Stimulated activated CD4-positive, alpha-beta T cell treated with anti-CD3 and anti-CD28 coated beads, Interleukin-12 subunit alpha, Interleukin-12 subunit beta, amount 100 ng/mL, for 4 hours (primary cell): Measurements from ENCODE around the gene DPP6.

Experiments used
- DNase-seq: peaks from one replicate; pipeline ENCODE4 v3.0.0-alpha.2; 2020

The DPP6 gene

GRCh38 chr7:154475864-154476263 is 423.7 kb downstream of the DPP6 start:
- no peak for DNase-seq

DNA sequence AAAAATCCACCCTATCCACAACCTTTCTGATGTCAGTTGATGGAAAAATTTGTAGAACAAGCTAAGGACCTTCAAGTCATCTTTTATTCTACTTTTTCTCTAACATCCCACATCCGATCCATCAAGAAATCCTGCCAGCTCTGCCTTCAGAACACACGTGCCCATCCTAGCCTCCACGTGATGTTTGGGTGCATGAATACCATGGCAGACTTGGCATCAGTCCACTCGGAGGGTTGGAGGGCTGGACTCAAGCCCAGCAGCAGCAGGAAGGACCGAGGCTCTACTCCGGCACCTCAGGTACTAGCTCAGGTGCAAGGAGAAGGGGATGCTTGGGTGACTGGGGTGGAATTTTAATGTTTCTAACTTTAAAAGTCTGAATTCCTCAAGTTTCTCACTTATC is 428.6 kb downstream of the DPP6 start:
- DNase-seq: no peak

DNA sequence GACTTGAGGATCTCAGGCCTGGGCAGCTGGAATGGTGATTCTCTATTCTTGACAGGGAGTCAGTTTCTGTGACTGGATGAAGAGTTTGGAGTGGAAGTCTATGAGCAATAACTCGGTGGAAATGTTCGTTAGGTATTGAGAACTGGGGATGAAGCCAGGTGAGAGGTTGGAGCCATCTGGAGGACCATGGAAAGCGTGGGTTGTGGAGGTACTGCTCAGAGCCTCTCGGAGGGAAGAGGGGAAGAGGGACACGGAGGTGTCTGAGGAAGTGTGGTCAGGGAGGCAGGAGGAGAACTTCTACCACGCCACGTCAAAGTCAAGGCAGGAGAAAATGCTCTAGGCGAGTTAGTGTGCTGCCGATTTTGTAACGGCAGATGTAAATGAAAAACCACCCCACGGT is 430.7 kb downstream of the DPP6 start:
- no peak for DNase-seq

DNA sequence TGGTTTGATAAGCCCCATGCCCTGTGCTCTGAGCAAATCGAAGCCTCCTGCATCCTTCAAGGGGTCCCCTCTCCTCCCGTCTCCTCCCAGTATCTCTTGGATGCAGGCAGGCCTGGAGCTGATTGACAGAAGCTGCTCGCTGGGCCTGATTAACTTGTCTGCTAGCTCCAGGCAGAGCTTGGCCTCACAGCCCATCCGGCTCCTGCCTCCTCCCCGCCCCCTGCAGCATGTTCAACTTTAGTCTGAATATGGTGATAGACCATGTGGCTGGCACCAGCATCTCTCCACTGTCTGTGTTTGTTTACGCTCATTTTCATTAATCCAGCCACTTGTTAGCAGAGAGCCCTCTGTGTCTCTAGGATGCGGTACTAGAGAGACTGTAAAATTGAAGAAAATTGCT is 432.2 kb downstream of the DPP6 start:
- DNase-seq: no peak

- no peak for DNase-seq
Measured at GRCh38 chr7:154484943-154485342, 432.7 kb downstream of the DPP6 start.

- DNase-seq: no peak
Measured at GRCh38 chr7:154489897-154490296, 437.7 kb downstream of the DPP6 start.

DNA sequence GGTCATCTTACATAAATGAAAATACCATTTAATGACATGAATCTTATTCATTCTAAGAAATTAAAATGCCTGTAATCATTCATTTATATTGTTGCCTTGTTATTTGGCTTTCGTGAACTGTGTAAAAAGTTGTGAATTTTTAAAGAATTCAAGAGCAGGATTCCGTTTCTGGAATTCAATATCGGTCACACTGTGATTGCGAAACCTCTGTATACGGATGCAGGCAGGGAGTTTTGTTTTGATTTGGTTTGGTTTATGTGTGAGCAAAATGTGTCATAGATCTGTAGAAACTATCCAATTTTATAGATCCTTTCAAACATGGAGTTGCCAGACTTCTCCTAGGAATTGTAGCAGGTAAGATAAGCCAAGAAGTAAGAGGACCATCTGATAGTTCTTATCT is 441.4 kb downstream of the DPP6 start:
- DNase-seq: no peak

DNA sequence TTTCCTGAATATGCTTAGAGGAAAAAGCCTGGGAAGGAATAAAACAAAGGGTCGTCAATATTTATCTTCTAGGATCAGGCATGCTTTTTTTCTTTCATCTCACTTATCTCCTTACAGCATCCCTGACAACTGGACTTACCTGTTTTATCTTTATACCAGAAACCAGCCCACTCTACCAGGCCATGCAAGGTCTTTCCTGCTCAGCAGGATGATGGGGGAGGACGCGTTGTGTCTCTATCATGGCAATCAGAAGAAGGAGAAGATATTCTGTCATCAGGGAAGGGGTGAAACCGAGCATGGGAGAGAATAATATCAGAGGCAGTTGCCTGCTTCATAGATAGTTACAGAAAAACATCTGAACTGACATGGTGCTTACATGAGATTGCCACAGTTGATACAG is 445.6 kb downstream of the DPP6 start:
- DNase-seq: no peak

DNA sequence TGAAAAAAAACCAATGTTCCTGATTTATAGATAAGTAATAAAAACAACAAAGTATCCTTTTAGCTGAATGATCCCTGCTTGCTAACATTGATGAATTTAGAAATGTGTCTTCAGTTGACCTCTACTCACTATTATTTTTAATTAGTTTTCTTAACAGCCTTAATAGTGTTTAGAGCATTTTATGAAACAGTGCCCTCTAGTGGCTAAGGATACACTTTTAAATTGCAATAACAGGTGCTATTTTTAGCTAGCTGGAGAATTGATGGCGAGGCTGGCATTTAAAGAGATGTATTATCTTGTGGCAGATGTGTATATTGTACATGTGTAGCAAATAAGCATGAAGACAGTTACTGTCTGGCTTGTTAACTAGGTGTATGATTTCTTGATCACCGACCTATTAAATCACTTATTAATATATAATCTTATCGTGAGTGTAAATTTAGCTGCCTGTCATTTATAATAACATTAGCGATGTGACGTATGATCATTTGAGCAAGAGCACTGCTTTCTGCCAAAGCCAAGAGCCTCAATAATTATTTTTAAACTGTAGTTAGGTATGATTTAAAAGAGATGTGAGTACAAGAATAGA is 451.9 kb downstream of the DPP6 start:
- DNase-seq: no peak

- DNase-seq: no peak
Measured at GRCh38 chr7:154504918-154505317, 452.7 kb downstream of the DPP6 start.

DNA sequence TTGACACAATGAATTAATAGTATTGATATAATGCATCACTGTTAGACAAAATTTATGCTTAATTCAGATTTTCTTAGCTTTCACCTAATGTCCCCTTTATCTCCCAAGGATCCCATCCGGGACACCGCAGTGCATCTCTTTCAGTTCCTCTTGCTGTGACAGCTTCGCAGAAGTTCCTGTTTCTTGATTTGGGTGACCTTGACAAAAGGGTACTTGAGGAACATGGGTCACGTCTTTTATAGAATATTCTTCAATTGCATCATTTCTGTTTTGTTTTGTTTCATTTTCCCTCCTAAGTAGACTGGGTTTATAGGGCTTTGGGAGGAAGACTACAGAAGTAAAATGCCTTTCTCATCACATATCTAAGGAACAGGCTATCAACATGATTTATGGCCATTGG is 453.2 kb downstream of the DPP6 start:
- DNase-seq: no peak

GRCh38 chr7:154509192-154509591 is 457.0 kb downstream of the DPP6 start:
- DNase-seq: no peak

DNA sequence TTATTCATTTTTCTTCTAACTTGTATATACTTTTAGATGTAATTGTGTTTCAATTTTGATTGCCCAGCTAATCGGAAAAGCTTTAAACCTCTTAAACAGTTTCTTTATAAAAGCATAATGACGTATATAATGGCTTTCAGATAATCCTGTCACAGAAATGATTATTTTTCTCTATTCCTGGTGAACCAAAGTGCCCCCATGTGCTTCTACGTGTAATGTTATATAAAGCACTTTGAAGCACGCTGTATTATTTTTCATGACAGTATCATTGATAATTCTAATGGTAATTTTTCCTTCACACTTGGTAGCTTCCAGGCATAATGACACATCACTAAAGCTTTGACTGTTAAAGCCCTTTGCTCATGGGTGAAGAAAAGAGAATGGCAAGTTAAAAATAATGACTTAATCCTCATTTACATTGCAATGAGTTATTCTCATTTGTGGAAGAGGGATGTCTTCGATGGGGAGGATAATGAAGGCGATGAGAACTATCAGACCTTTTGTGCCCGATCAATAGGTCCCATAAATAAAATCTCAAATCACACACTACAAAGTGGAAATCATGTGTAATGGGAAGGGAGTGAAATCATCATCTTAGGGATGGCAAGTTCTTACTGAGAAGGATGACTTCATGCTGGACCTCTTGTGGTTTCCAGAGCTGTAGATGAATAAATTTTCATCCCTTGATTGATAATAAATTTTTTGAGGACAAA is 460.1 kb downstream of the DPP6 start:
- DNase-seq: no peak

GRCh38 chr7:154517768-154518167 is 465.6 kb downstream of the DPP6 start:
- no peak for DNase-seq

DNA sequence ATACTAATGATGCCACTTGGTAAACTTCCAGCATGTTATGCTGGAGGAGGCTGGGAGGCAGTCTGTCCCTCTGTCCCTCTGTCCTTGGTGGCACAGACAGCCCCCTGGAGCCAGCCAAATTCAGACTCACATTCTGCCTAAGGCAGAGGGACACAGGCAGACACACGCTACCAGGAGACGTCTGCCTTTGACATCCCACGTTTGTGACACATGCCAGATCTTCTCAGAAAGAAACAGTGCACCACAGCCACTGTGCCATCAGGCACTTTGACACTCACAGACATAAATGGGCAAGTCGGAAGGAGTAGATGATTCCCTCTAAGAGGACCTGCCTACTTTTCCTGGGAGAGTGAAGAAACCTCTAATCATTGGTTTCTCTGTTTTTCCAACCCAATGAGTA is 467.0 kb downstream of the DPP6 start:
- no peak for DNase-seq

DNA sequence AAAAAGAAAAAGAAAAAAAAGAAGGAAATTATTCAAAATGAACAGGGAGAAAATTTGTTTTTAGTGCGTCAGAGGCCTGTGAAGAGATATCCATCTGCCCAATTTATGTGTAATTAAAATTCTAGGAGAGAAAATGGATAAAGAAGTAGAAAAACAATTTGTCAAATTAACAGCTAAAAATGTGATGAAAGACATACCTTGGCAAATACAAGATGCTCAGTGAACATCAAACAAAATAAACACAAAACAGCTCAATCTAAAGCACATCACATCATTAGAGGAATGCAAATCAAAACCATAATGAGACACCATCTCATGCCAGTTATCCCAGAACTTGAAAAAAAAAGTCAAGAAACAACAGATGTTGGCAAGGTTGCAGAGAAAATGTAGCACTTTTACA is 477.9 kb downstream of the DPP6 start:
- no peak for DNase-seq

- no peak for DNase-seq
Measured at GRCh38 chr7:154532771-154533170, 480.6 kb downstream of the DPP6 start.

GRCh38 chr7:154540596-154540995 is 488.4 kb downstream of the DPP6 start:
- no peak for DNase-seq

DNA sequence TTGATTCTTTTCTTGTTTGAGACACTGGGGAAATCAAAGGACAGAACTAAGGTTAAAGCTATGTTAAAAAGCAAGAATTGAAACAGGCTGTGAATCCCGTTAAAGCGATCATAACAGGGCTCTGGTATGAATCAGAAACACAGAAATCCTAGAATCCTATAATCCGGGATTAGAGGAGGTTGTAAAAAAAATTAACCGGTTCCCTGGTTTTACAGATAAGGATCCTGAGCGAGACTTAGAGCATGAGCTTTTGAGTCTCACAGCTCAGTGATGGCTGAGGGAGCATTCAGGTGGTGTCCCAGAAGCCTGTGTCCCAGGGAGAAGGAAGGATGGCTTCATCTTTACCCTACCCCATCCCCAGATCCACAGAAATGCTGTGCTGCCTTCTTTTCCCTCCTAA is 489.4 kb downstream of the DPP6 start:
- no peak for DNase-seq

DNA sequence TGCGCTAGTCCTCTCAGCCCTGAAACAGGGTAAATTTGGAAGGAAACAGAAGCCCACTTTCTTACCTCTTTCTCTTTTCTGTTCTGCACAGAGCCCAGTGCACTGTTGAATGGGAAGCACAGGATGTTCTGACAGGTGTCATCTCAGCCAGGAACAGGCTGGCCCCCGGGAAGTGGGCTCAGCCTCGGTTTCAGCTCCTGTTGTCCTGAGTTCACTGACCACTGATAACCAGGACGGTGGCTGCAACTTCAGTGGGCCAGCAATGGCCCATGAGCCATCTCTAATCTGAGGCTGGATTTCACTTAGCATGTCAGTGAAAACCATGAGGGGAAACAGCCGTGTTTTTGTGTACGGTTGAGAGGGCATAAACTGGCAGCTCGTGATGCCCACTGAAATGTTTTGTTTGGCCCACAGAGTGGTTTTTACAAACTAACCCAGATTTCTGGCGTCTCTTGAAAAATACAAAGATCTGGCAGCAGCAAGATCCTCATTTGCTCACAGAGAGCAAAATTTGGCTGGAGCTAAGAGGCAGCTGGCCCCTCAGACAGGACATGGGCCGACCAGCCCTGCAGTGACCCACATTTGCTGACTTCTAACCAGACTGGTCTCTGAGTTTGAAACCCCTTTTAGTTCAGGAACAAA is 494.9 kb downstream of the DPP6 start:
- no peak for DNase-seq

- DNase-seq: no peak
Measured at GRCh38 chr7:154553711-154554265, 501.6 kb downstream of the DPP6 start.

DNA sequence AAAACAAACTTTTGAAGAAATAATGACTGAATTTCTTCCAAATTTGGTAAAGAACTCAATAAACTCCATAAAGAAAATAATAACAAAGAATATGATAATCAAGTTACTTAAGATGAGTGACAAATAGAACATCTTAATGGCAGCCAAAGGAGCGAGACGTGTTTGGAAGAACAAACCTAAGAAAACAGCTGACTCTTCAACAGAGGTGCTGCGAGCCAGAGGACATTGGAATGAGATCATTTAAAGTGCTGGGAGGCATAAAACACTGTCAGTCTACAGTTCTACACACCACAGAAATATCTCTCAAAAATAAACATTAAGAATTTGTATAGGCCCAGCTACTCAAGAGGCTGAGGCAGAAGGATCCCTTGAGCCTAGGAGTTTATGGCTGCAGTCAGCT is 507.3 kb downstream of the DPP6 start:
- DNase-seq: no peak

DNA sequence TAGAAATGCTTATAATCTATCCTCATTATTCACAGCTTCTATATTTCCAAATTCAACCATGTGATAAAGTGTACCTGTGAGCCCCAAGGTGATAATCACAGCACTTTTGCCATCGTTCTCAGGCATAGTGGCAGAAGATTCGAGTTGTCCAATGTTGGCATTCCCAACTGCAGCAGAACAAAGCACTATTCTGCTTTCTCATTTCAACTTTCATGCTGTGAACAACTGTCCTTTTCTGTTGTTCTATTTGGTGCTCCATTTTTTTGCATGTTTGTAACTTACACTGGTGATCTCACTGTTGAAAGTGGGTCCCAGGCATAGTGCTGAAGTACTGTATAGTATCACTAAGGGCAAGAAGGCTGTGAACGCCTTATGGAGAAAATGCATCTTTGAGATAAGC is 512.5 kb downstream of the DPP6 start:
- no peak for DNase-seq

DNA sequence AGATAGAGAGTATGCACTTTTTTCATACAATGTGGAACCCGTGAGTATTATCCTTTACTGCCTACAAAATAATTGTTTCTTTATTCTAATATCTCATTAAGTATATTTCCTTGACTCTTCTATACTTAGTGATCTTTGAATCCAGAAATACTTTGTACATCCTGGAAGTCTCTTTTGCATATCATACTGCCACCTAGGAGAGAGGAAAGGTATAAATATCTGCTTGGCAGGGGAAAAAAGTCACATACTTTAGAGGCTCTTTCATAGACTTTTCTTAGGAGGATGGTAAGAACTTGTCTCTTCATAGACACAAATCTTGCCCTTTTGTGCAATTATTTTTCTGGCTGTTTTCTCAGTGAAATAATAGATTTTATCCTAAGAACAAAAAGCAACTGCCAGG is 514.7 kb downstream of the DPP6 start:
- no peak for DNase-seq
